AG10803 (cell line): Measurements from ENCODE around the gene FBXL5.

Experiments
- DNase-seq: peaks from one replicate; pipeline ENCODE4 v3.0.0; 2010; ENCODE audit warnings: low read depth
- H3K4me3 ChIP-seq: 2 replicates; pipeline ENCODE4 v1.5.1; 2011; ENCODE audit warnings: mild to moderate bottlenecking, low read length, control low read depth
- TF ChIP-seq, protein P1 (sequence below): conservative IDR thresholded peaks from 2 replicates; pipeline ENCODE4 v1.5.1; 2011; ENCODE audit warnings: mild to moderate bottlenecking, low read length, control low read depth, inconsistent platforms

FBXL5 gene

GRCh38 chr4:15568821-15569220 is 86.3 kb downstream of the FBXL5 start:
- no peak overlapping the region for H3K4me3 ChIP-seq
- DNase-seq, result no peak
- TF ChIP-seq, protein P1, sequence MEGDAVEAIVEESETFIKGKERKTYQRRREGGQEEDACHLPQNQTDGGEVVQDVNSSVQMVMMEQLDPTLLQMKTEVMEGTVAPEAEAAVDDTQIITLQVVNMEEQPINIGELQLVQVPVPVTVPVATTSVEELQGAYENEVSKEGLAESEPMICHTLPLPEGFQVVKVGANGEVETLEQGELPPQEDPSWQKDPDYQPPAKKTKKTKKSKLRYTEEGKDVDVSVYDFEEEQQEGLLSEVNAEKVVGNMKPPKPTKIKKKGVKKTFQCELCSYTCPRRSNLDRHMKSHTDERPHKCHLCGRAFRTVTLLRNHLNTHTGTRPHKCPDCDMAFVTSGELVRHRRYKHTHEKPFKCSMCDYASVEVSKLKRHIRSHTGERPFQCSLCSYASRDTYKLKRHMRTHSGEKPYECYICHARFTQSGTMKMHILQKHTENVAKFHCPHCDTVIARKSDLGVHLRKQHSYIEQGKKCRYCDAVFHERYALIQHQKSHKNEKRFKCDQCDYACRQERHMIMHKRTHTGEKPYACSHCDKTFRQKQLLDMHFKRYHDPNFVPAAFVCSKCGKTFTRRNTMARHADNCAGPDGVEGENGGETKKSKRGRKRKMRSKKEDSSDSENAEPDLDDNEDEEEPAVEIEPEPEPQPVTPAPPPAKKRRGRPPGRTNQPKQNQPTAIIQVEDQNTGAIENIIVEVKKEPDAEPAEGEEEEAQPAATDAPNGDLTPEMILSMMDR, result no peak

GRCh38 chr4:15563871-15564270 is 91.3 kb downstream of the FBXL5 start:
- no peak for DNase-seq
- TF ChIP-seq, protein P1, result no peak
- no peak overlapping the region for H3K4me3 ChIP-seq

- TF ChIP-seq, protein P1, result no peak
- no peak for DNase-seq
- no peak overlapping the region for H3K4me3 ChIP-seq
Measured at GRCh38 chr4:15562623-15563022, 92.5 kb downstream of the FBXL5 start.

DNA sequence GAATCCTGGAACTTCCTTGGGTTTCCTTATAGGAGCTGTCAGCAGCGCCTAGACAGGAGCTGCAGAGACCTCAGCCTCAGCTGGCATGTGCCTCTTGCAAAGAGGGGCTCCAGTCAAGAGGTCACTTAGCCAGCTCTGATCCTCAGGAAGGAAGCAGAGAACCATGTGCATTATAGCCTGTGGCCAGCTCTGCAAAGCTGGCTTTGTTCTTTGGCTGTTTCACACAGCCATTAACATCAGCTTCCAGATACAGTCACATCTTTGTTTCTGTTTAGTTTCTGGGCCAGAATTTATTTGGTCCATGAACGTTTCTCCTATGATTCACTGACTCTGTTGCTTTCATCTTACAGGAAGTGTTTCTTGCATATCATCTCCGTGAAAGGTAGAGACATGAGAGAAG is 93.0 kb downstream of the FBXL5 start:
- H3K4me3 ChIP-seq, result no peak overlapping the region
- TF ChIP-seq, protein P1, result no peak
- no peak for DNase-seq

DNA sequence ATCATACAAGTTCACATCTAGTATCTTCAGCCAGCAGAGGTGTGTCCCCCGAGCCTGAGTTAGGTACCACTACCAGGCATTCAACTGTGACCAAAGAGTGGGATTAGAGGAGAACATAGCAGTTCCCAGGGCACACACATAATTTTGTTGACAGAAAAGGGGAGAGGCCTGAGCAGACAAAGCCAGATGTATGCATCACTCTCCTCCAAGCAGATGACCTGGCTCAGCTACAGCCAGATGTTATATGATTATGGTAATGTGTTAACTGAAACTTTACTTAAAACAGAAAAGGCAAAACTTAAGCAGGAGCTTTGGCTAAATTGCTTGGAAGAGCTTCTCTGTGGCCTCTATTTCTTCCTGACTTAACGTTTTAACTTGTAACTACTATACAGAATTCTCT is 96.6 kb downstream of the FBXL5 start:
- no peak overlapping the region for H3K4me3 ChIP-seq
- DNase-seq, result no peak
- TF ChIP-seq, protein P1, result no peak

DNA sequence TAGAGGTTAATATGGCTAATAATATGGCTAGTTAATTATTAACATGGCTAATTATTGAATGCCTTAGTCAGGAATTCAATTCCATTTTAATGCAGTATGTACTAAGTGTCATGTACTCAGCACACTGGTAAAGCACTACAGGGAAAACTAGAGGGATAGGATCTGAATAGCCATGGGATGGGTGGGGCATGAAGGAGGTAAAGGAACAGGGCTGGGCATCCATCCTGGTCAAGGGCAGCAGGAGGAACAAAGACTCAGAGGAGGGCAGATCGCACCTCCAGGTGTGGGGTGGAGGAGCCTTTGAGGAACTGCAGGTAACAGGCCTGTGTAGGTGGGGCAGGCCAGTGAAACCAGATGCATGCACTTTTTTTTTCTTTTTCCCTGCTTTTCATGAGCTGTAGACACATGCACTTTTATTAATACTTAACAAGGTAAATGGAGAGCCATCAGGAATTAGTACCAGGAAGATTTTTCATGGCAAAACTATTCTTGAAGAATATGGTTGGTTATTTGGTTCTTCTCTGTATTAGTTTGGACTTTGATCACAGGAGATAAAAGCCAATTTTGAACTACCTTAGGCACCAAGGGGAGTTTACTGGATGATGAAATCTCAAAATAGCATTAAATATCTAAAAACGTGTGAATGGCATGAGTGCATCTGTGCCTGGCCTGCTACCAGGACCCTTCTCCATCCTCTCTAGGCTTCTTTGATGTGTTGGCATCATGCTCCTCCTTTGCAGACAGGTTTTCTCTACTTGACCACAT is 97.2 kb downstream of the FBXL5 start:
- TF ChIP-seq, protein P1, result no peak
- H3K4me3 ChIP-seq, result no peak overlapping the region
- DNase-seq, result no peak

DNA sequence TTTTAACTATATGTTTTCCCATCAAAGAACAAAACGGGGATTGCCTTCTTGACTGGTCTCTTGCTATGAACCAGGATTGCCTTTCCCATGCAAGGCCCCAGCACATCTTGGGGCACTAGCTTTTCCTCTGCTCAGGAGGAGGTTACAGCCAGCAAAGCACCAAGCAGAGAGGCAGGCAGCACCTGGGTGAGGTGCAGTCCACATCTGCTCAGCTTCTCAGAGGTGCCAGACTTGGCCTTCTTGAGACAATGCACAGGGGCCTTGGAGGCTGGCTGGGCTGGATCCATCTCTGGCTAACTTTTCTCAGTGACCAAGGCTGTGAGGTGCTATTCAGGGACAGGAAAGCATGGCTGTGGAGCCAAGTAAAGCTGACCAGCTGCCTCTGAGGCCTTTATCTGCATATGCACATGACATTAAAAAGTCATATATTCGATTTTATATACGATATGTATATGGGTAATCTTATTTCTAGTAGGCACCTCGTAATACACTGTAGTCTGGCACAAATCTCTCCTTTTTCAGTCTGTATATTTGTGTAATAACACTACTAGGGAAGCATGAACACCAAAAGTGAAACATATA is 98.6 kb downstream of the FBXL5 start:
- H3K4me3 ChIP-seq, result no peak overlapping the region
- TF ChIP-seq, protein P1, result no peak
- no peak for DNase-seq
